AG04449 (cell line): ENCODE measurements around the gene UTS2R.
A peak's percentile ranks its signal among the peaks of the same experiment; 100 is the strongest.

ENCODE experiments used
- CTCF ChIA-PET: fragments of 350-600 bp; formaldehyde crosslinking; extraction: SDS; loops from one replicate; lab custom pipeline; 2021; ENCODE audit warnings: antibody characterized with exemption; lab: Yijun Ruan, JAX
- POLR2A ChIA-PET: fragments of 400-600, 350-600 bp; formaldehyde crosslinking; extraction: SDS; loops from one replicate; lab custom pipeline; 2020; ENCODE audit warnings: antibody characterized with exemption, inconsistent platforms; lab: Yijun Ruan, JAX
- DNase-seq: peaks from one replicate; pipeline ENCODE4 v3.0.0-alpha.2; 2010; ENCODE audit warnings: low read depth, low spot score
- H3K4me3 ChIP-seq: 2 replicates; pipeline ENCODE4 v1.5.1; 2011; ENCODE audit warnings: low read depth, mild to moderate bottlenecking, control low read depth, low read length
- TF ChIP-seq, protein P1 (sequence below): IDR thresholded peaks from one replicate; pipeline ENCODE4 v1.5.1; 2011; ENCODE audit warnings: mild to moderate bottlenecking, moderate library complexity, low read length, control low read depth, inconsistent platforms; ENCODE audit not compliant: insufficient read depth; ENCODE audit errors: missing control alignments

Gene UTS2R

DNA sequence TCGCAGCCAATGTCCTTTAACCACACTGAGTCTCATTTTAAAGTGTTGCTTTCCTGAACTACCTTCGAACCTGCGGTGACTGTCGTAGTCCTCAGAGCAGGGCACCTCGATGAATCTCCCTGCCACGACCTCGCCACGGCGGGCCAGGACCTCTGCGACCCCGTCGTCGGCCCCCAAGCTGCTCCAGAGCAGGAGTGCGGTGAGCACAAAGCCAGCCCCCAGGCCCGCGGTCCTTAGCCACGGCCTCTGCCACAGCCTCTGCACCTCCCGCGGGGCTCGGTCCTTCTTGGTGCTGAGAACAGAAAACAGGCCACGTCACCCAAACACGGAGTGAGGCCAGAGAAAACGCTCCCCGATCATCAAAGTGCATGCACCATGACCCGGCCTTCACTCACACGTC is 43.8 kb downstream of the UTS2R start:
- POLR2A ChIA-PET, result interaction anchor here (0.5 kb wide), 1 partner anchor 81 kb away, joined by 3 read pairs; no protein-coding TSS in a partner anchor
- CTCF ChIA-PET, result interaction anchor here (1.1 to 7.1 kb wide), 13 partner anchors 11 to 385 kb away, joined by 3 to 84 read pairs (median 5); partner anchors contain the start of gene TEX19
- H3K4me3 ChIP-seq, result no peak overlapping the region
- DNase-seq, result no peak
- TF ChIP-seq, protein P1, sequence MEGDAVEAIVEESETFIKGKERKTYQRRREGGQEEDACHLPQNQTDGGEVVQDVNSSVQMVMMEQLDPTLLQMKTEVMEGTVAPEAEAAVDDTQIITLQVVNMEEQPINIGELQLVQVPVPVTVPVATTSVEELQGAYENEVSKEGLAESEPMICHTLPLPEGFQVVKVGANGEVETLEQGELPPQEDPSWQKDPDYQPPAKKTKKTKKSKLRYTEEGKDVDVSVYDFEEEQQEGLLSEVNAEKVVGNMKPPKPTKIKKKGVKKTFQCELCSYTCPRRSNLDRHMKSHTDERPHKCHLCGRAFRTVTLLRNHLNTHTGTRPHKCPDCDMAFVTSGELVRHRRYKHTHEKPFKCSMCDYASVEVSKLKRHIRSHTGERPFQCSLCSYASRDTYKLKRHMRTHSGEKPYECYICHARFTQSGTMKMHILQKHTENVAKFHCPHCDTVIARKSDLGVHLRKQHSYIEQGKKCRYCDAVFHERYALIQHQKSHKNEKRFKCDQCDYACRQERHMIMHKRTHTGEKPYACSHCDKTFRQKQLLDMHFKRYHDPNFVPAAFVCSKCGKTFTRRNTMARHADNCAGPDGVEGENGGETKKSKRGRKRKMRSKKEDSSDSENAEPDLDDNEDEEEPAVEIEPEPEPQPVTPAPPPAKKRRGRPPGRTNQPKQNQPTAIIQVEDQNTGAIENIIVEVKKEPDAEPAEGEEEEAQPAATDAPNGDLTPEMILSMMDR, result no peak

DNA sequence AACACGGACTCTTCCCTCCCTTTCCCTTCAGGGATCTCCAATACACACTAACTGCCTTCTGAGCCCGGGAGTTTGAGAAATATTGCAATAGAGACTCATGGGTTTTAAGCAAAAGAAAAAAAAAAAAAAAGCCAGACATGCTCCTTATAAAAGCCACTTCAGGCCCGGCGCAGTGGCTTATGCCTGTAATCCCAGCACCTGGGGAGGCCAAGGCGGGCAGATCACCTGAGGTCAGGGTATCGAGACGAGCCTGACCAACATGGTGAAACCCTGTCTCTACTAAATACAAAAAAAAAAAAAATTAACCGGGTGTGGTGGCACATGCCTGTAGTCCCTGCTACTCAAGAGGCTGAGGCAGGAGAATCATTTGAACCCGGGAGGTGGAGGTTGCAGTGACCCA is 44.2 kb downstream of the UTS2R start:
- CTCF ChIA-PET, result interaction anchor here (0.7 to 7.1 kb wide), 10 partner anchors 9 to 116 kb away, joined by 3 to 61 read pairs (median 4); no protein-coding TSS in a partner anchor
- no peak for DNase-seq
- POLR2A ChIA-PET, result no interaction called here
- TF ChIP-seq, protein P1, result no peak
- H3K4me3 ChIP-seq, result no peak overlapping the region

DNA sequence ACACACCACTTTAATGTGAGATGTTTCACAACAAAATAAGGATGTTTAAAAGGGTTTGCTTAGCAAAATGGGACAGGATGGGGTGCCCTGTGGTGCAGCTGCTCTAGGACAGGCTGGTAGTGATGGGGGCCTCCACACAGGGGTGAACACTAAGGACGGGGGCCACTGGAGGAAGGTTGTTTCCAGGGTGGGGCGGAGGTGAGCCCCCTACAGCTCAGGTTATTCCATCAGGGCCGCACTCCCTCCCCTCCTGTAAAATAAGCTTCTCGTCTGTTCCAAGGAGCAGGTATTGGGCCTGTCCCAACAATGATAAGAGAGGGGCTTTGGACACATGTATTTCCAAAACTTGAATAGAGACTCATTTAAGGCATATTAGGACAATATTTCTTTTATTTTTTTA is 44.7 kb downstream of the UTS2R start:
- POLR2A ChIA-PET, result no interaction called here

DNA sequence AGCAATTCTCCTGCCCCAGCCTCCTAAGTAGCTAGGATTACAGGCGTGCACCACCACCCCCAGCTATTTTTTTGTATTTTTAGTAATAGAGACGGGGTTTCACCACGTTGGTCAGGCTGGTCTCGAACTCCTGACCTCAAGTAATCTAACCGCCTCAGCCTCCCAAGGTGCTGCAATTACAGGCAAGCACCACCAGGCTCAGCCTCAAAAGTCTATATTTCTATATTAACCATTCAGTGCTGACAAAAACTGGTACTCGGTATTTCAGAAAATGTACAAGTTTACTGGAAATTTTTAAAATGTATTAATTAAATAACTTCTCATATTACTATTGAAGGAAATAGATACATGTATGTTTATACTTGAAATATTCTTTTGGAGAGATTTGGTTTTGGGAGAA is 45.2 kb downstream of the UTS2R start:
- POLR2A ChIA-PET, result no interaction called here

More for the DNA sequence above, 44.7 kb downstream of the UTS2R start:
- TF ChIP-seq, protein P1, result no peak
- CTCF ChIA-PET, result interaction anchor here (0.7 to 7.1 kb wide), 14 partner anchors 9 to 116 kb away, joined by 3 to 61 read pairs (median 4); no protein-coding TSS in a partner anchor
- no peak for DNase-seq
- no peak overlapping the region for H3K4me3 ChIP-seq

DNA sequence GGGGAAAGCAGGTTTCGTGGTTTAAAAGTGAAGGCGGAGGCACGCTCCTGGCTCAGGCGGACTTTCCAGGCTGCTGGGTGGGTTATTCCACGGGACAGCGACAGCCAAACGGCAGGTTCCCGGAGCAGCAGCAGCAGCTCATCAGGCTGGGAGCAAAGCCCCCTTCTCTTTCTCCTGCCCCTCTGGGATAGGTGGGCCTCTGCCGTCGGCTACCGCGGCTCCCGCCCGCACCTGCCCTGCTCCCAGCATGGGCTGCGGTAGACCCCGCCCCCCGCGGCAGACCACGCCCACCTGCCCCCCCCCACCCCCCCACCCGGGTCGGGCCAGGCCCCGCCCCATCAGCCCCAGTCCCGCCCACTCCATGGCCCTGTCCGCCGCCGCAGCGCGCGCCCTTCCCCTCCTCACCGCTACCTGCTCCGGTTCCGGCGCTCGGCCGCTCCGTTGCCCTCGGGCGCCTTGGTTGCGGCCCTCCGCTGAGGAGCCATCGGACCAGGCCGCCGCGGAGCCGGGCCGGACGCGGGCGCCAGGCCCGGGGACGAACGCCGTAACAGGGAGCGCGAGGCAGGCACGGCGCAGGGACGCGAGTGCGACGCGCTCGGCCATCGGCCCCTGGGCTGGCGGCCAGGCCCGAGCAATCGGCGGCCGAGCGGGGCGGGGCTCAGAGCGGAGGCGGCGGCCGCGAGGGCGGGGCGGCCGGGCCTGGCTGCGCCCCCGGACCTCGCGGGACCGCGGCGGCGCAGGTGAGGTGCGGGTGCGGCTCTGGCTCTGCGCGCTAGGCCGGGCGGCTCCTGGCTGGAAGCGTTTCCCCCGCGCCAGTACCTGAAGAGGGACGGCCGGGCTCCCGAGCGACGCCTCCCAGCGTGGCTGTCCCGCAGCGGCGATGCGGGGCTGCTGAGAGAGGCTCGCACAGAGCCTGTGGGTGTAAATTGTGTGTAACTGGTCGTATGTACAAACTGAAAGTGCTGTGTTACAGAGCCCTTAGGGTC is 46.7 kb downstream of the UTS2R start, which contains the start of the genes HEXD and OGFOD3:
Gene HEXD (plus strand): TSS at position 347 of the 986 bp plus-strand sequence. CDS start 1,453 bp downstream, outside the sequence.
Gene OGFOD3 (minus strand): TSS at position 586 of the 986 bp plus-strand sequence. CDS start 101 bp downstream, at position 485.
- POLR2A ChIA-PET, result no interaction called here
- TF ChIP-seq, protein P1, result no peak
- CTCF ChIA-PET, result interaction anchor here (0.6 to 7.1 kb wide), 15 partner anchors 9 to 174 kb away, joined by 3 to 61 read pairs (median 4); no protein-coding TSS in a partner anchor
- DNase-seq, result no peak
- peak within 1 kb of the TSS; percentile 80 for H3K4me3 ChIP-seq

More for the DNA sequence above, 45.2 kb downstream of the UTS2R start:
- TF ChIP-seq, protein P1, result no peak
- no peak overlapping the region for H3K4me3 ChIP-seq
- CTCF ChIA-PET, result interaction anchor here (0.8 to 7.1 kb wide), 14 partner anchors 8 to 117 kb away, joined by 3 to 61 read pairs (median 4); no protein-coding TSS in a partner anchor
- DNase-seq, result no peak
